Superior temporal gyrus (tissue), 1 donor: ENCODE measurements around the gene RHBDF1.
A peak's percentile ranks its signal among the peaks of the same experiment; 100 is the strongest.

ENCODE experiments used
- DNase-seq: peaks from one replicate; pipeline ENCODE4 v3.0.0-alpha.2; 2016; ENCODE audit errors: extremely low spot score

RHBDF1 gene

DNA sequence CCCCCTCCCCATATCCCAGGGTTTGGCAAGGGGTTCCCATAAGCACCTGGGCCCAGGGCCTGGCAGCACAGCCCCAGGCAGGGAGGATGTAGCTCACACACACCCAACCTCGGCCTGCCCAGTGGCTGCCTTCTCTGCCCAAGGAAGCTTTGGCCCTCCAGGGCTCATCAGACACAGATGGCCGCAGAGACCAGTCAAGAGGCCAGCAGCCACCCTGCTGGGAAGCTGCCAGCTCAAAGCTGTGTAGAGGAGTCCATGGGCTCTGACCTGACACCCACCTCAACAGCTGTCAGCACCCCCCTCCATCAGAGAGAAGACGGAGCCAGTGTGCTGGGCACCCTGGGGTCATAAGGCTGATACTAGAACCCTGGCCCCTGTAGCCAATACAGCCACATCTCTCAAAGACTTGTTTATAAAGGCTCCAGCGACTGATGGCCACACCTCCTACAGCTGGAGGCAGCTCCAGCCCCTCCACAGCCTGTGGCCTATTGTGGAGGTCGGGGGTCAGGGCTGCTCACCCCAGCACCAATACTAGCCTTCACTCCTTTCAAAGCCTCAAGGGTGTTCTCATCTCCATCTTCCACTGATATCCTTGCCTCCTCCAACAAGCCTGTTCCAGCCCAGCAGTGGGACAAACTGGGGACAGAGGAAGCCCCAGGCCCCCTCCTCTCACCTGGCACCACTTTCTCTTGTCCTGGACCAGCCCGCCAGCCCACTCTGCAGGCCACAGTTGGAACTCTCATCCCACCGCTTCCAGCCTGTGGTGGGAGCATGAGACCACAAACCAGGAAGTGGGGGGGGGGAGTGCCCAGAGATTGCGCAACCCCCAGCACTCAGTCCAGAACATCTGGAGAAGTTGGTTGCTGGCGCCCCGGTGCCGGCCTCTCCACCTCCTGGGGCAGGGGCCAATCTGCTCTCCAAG is 3.4 kb upstream of the RHBDF1 start:
- DNase-seq = no peak

- DNase-seq = no peak
Observed at GRCh38 chr16:74747-75334, 2.4 kb upstream of the RHBDF1 start.

- DNase-seq = no peak
Observed at GRCh38 chr16:74051-74746, 1.8 kb upstream of the RHBDF1 start.

DNA sequence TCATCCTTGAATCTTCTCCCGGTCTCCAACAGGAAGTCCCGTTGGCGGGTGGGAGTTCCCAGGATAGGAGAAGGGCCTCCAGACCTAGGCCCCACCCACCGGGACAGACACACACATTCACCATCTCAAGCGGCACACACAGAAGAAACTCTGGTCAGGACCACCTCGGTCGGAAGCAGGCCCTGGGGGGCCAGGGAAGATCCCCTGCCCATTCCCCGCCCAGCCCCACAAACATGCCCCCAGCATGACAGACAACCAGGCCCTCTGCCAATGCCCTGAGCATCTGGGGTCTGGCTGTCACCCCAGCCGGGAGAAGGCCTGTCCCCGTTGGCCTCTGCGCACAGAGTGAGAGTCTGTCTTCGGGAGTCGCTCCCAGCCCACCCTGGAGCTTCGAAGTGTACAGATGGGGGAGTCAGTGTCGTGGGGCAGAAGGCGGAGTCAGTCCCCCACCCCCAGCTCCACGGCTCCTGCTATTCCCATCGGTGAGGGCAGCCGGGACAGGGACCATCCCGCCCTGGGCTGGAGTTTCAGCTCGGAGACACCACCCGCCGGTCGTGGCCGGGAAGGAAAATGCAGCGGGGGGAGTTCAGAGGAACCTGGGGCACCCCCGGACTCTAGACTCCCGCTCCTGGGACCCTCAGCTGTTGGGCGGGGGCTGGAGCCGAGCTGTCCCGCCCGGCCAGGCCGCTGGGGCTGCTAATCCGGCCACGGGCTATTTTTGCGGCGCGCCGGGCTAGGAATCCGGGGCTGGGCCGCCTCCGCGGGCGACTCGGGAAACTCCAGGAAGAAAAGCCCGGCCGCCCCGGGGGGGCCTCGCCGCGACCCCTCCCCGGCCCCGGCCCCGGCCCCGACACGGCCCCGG is 660 bp downstream of the RHBDF1 start:
- no peak for DNase-seq

DNA sequence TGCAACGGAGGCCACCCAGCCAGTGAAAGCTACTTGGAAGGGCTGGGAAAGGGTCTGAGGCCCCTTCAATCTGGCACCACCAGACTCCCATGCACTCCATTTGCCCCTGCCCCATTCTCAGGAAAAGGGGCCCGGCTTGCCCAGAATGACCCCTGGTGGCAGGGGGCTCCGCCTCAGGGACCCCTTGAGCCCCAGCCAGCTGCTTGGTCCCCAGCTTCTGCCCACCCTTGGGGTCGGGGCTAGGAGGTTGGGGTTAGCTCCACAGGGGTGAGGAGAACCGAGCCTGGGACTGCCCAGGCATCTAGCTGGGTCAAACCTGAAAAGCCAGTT is 1.3 kb downstream of the RHBDF1 start:
- DNase-seq = no peak

DNA sequence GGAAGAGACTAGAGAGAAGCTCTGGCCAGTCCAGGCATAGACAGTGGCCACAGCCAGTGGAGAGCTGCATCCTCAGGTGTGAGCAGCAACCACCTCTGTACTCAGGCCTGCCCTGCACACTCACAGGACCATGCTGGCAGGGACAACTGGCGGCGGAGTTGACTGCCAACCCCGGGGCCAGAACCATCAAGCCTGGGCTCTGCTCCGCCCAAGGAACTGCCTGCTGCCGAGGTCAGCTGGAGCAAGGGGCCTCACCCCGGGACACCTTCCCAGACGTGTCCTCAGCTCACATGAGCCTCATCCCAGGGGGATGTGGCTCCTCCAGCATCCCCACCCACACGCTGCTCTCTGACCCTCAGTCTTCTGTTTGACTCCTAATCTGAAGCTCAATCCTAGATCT is 3.2 kb downstream of the RHBDF1 start:
- no peak for DNase-seq

DNA sequence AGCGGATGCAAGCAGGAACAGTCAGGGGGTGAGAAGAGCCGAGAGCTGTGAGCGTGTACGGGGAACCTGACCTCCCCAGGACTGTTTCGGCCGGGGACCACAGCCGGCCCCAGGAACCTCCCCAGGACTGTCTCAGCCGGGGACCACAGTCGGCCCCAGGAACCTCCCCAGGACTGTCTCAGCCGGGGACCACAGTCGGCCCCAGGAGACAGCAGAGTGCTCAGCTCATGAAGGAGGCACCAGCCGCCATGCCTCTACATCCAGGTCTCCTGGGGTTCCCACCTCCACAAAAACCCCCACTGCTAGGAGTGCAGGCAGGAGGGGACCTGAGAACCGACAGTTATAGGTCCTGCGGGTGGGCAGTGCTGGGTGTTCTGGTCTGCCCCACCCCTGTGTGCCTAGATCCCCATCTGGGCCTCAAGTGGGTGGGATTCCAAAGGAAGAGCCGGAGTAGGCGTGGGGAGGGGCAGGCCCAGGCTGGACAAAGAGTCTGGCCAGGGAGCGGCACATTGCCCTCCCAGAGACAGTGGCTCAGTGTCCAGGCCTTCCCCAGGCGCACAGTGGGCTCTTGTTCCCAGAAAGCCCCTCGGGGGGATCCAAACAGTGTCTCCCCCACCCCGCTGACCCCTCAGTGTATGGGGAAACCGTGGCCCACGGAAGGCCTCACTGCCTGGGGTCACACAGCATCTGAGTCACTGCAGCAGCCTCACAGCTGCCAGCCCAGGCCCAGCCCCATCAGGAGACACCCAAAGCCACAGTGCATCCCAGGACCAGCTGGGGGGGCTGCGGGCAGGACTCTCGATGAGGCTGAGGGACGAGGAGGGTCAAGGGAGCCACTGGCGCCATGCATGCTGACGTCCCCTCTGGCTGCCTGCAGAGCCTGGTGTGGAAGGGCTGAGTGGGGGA is 4.3 kb downstream of the RHBDF1 start:
- DNase-seq = no peak

DNA sequence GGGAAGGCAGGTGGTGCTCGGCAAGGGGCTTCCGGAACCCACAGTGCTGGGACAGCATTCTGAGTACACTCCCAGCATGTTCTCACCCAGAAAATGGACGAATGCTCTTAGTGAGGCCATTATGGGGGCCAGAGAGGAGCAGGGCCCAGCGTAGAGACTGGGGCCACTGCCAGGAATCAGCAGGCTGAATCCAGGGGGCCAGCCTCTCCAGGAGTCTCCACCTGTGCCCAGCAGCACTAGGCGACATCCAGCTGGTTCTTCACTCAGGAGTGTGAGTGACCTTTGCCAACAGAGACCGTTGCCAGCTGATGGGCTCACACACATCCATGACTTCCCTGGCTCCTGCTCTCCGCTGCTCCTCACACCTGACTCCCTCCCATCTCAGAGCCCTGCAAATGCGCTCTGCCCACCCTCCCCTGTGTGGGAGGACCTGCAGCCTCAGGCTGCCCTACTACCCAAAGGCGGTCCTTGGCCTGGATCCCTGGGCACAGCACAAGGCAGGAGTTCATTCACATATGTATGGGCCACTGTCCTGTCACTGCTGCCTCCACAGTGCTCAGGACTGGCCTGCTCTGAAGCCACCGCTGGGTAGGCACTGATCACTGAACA is 5.1 kb downstream of the RHBDF1 start:
- DNase-seq = peak; percentile 29

DNA sequence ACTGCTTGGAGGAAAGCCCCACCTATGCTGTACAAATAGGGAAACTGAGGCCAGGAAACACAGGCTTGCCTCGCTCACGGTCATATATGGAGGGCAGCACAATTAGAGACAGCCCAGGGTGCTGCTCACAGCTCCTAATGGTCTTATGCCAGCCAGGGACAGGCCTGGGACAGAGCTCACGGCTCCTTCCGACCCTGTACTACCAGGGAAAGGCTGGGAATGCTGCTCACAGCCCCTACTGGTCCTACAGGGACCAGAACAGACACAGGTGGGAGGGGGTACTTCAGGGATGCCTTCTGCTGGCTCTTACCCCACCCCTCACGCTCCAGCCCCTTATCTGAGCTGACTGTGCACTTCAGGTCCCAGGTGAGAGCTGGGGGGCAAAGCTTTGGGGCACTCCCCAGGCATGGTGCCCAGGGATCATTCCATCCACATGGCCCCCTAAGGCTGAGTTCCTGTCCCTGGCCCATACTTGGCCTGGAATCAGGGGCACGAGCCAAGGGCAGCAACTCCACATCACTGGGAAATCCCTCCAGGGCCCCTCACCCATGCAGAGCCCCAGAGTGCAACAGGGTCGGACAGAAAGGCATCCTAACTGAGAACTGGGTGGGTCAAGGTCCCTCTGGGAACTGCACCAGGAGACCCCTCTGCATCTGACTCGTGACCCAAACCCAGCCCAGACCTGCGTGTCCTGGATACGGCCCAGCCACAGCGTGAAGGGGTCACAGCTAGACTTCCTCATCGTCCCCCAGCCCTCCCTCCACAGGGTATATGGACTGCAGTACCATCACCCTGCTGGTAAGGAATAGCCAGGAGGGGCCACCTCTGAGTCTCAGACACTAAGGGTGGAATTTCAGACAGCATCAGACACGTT is 5.9 kb downstream of the RHBDF1 start:
- DNase-seq = no peak

DNA sequence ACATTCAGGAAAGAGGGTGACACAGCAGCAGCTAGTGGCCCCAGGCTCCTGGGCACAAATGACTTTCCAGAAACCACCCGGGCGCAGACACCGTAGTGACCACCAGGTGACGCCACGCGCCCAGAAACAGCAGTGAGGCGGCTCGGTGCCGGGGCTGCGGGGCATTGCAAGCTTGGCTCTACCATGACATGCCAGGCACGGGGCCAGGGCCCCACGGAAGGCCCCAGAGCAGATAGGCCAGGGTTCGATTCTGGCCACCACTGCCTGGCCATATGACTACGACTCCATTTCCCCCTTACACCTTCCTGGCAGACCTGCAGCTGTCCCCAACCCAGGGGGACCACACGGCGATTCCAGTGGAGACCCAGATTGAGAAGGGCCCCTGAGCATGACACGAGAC is 6.7 kb downstream of the RHBDF1 start:
- DNase-seq = peak; percentile 89

GRCh38 chr16:64914-65255 is 7.5 kb downstream of the RHBDF1 start:
- no peak for DNase-seq

- no peak for DNase-seq
Observed at GRCh38 chr16:63998-64913, 8.2 kb downstream of the RHBDF1 start.

DNA sequence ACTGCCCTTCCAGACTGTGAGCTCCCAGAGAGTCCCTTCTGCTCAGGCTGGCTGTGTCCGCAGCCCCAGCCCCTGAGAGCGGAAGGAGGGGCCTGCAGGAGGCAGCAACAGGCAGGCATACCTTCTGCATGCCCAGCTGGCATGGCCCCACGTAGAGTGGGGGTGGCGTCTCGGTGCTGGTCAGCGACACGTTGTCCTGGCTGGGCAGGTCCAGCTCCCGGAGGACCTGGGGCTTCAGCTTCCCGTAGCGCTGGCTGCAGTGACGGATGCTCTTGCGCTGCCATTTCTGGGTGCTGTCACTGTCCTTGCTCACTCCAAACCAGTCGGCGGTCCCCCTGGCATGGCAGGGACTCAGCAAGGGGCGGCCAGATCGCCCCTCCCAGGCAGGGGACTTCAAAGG is 9.0 kb downstream of the RHBDF1 start:
- DNase-seq = no peak

GRCh38 chr16:62968-63391 is 9.5 kb downstream of the RHBDF1 start:
- no peak for DNase-seq

DNA sequence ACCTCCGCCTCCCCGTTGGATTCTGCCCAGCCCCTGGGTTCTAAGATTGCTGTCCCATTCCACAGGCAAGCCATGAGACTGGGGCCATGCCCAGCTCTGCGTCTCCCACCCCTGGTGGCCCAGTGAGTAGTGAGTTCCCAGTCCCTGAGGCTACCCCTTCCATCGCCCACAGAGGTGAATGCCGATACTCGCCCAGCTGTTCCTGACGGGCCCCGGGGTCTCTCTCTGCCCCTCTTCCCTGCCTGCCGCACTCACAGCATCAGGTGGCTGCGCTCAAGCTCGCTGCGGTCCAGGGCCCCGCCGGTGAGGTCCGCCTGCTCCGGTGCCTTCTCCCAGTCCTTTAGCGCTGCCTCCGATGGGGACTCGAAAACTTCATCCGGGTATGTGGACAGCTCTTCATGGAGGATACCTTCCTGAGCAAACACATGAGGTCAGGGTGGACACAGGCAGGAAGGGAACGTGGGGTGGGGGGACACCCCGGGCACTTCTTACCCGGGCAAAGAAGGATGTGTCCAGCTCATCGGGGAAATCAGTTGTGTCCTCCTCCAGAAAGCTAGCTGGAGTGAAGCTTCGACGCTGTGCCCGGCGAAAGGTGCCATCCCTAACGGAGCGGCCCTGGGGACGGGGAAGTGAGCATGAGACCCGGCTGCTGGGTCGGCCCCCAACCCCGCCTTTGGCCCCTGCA is 10.0 kb downstream of the RHBDF1 start:
- DNase-seq = no peak

GRCh38 chr16:61879-62281 is 10.6 kb downstream of the RHBDF1 start:
- DNase-seq = no peak

DNA sequence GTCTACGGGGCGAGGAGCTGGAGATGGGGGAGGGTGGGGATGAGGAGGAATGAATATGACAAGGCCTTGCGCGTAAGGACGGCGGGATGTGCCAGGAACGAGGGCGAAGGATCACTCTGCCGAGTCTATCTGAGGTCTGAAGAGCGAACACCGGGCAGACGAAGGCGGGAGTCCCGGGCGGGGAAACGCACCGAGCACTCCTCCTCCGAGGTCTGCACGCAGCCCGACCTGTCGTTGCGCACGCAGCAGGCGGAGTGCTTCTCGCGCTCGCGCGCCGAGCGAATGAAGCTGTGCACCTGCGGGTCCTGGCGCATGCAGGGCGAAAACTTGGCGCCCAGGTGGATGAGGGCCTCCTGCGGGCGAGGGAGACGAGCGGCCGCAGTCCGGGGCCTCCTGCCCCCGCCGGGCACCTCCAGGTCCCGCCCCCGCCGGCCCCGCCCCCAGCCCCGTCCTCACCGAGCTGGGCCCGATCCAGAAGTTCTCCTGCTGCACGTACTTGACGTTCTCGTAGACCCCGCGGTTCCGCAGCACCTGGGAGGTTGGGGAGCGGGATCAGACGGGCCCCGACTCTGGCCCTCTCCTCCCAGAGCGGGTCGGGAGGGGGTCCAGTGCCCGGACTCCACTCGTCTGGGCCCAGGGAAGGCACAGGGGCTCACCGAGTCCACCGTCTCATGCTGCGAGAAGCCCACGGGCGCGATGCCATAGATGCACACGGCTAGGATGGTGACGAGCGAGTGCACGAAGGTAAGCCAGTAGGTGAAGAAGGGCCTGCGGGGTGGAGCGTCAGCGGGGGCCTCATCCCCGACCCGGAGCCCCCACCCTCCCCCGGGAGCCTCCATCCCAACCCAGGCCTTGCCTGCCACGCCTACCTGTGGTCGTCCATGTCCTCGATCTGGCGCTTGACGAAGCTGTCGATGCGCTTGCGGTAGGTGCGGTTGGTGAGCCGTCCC is 11.2 kb downstream of the RHBDF1 start:
- DNase-seq = no peak
